Adrenal gland (tissue), 5 donors: ENCODE results near the gene CEP72.

Experiments
- CTCF ChIP-seq, 6 experiments: fragments of 450-650 bp in 4 of 6; fragments of 200-600 bp in 2 of 6; sonication (generic) in 1 of 6; IDR thresholded peaks; 1 replicate in 5 of 6; 2 replicates in 1 of 6; pipeline versions ENCODE4 v1.5.1 to v1.8.0; 2016 to 2021; ENCODE audit warnings: antibody characterized with exemption in 6 of 6, mild to moderate bottlenecking in 2 of 6, moderate library complexity in 1 of 6
- POLR2A ChIP-seq, 2 donors: fragments of 450-650 bp; IDR thresholded peaks; one replicate each; pipeline ENCODE4 v1.6.1; 2017; ENCODE audit warnings: antibody characterized with exemption in 2 of 2, mild to moderate bottlenecking in 2 of 2, moderate library complexity in 1 of 2
- donor health status: DM: no; HTN: no; CAD: no.

DNA sequence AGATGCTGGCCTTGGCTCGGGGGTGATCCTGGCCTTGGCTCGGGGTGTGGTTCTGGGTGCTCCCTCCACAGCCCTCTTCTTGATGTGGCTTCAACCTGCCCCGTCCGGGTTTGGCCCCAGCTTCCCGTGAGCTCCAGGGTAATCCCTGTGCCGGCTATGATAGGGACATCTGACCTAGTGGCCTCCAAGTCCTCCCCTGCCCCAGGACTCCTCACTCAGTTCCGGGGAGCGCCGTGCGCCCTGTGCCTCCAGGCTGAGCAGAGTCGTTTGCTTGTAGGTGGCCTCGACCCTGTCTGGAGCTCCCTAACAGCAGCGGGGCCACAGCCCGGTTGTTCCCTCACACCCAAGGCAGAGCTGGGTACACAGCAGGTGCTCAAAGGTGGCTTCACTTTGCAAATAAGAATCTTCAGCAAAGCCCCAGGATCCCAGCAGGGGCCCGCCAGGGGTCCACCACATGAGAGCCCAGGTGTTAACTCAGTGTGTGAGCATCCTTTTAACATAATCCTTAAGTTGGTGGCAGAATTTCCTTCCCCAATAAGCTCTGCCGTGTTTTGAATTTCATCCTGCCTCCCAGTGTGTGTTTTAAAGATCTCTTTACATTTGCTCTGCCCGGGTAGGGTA lies 32.3 kb upstream of the CEP72 start:
- TF ChIP-seq CTCF (IDR thresholded peaks at IDR 0.05) (no peak), POLR2A (IDR thresholded peaks at IDR 0.05) (no peak)
